Upper lobe of left lung (tissue), 6 donors: Measurements from ENCODE around the gene NUDT6. TPM values are rescaled to one million over a fixed set of nuclear protein-coding genes. Genes with fewer than 3 reads are reported as not detected.
"Not testable (repeated sequence)": the region's sequence is repeated elsewhere in the genome, so short reads cannot be mapped to it uniquely, and the experiment has no call there.

ENCODE experiments used
- ATAC-seq, 2 donors: fragments of 200-7000 bp; cut with Tn5 transposase; one replicate each; pipeline ENCODE4 v1.9.1; 2022; ENCODE audit warnings: mild to moderate bottlenecking in 2 of 2, moderate library complexity in 2 of 2; ENCODE audit not compliant: low FRiP score in 2 of 2
- DNase-seq, 2 donors: peaks; one replicate each; pipeline ENCODE4 v3.0.0-alpha.2; 2019 to 2020
- H3K27ac ChIP-seq, 4 donors: fragments of 200-600 bp; sonication (generic); one replicate each; pipeline ENCODE4 v1.5.1; 2016 to 2019
- H3K27me3 ChIP-seq, 4 donors: fragments of 200-600 bp; sonication (generic); one replicate each; pipeline ENCODE4 v1.5.1; 2017 to 2019
- H3K36me3 ChIP-seq, 4 donors: fragments of 200-600 bp; sonication (generic); one replicate each; pipeline ENCODE4 v1.5.1; 2016 to 2019
- H3K4me1 ChIP-seq, 4 donors: fragments of 200-600 bp; sonication (generic); one replicate each; pipeline ENCODE4 v1.5.1; 2018 to 2019
- H3K4me3 ChIP-seq, 4 donors: fragments of 200-600 bp; sonication (generic); one replicate each; pipeline ENCODE4 v1.5.1; 2017 to 2019; ENCODE audit warnings: mild to moderate bottlenecking in 2 of 4, moderate library complexity in 1 of 4
- H3K9me3 ChIP-seq, 4 donors: fragments of 200-600 bp; sonication (generic); one replicate each; pipeline ENCODE4 v1.5.1; 2018 to 2019
- EP300 ChIP-seq, 4 donors: sonication (generic); formaldehyde crosslinking; IDR thresholded peaks; one replicate each; pipeline ENCODE4 v1.5.1; 2017; ENCODE audit warnings: antibody characterized with exemption in 4 of 4, control low read depth in 2 of 4
- POLR2A ChIP-seq, 4 donors: fragments of 450-650 bp; IDR thresholded peaks; one replicate each; pipeline ENCODE4 v1.5.1; 2016 to 2017; ENCODE audit warnings: antibody characterized with exemption in 4 of 4, mild to moderate bottlenecking in 2 of 4
- POLR2AphosphoS5 ChIP-seq, 2 donors: sonication (generic); formaldehyde crosslinking; IDR thresholded peaks; one replicate each; pipeline ENCODE4 v1.5.1; 2017; ENCODE audit warnings: antibody characterized with exemption in 2 of 2
- WGBS, 2 donors: methylation state at CpG; one replicate each; pipeline ENCODE4 v1.1.5; 2017 to 2018; 5-methylcytosine and 5-hydroxymethylcytosine counted together
- total RNA-seq, 6 donors: library from RNA; depleted of rRNA in 4 of 6; stranded (reverse); fragments of >200 nt in 4 of 6; gene quantifications; one replicate each; pipeline versions ENCODE4 v1.1.0 to v1.2.1, GENCODE V29; 2016 to 2021
- TF ChIP-seq, protein P1 (sequence below), 6 experiments: fragments of 450-650 bp in 4 of 6; fragments of 200-600 bp in 2 of 6; sonication (generic) in 2 of 6; IDR thresholded peaks; one replicate each; pipeline ENCODE4 v1.5.1; 2016 to 2019; ENCODE audit warnings: antibody characterized with exemption in 6 of 6
- donor health status: DM: no; HTN: no; CAD: no; lungs with moderate emphysema.
- donor health status: DM: no; HTN: yes; CAD: no; lungs with severe emphysema.

NUDT6 gene
- total RNA-seq, 6 donors from 2014 or later = 3.1 to 10.3 (median 6.3) TPM

DNA sequence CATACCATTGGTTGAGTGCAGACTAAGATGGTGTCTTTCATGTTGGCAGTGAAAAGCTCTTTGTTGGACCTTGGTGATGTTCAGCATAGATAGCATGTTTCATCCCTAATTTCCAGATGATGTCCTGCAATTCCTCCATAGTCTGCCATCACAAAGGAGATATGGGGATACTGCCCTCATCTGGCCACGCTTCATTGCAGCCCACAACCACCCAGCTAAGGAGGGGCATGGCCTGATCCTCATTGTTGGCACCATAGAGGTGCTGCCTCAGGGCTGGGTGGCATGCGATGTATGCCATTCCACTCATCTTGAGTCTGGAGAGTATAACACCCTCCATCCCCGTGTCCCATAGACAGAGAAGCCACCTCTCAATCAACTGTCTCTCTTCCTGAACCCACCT, 31.5 kb upstream of the NUDT6 start:
- H3K4me3 ChIP-seq = no peak overlapping the region
- H3K4me1 ChIP-seq = no peaks in the 10 kb centered on the region
- H3K9me3 ChIP-seq = no peaks in the 10 kb centered on the region
- H3K27me3 ChIP-seq = no peaks in the 10 kb centered on the region
- DNase-seq = no peak
- H3K36me3 ChIP-seq = peaks cover 9 to 46% (median 22%) of the 10 kb centered on the region in 4 donors
- TF ChIP-seq EP300 (IDR thresholded peaks at IDR 0.05) (no peak), POLR2A (IDR thresholded peaks at IDR 0.05) (no peak), POLR2AphosphoS5 (IDR thresholded peaks at IDR 0.05) (no peak)
- TF ChIP-seq, protein P1, sequence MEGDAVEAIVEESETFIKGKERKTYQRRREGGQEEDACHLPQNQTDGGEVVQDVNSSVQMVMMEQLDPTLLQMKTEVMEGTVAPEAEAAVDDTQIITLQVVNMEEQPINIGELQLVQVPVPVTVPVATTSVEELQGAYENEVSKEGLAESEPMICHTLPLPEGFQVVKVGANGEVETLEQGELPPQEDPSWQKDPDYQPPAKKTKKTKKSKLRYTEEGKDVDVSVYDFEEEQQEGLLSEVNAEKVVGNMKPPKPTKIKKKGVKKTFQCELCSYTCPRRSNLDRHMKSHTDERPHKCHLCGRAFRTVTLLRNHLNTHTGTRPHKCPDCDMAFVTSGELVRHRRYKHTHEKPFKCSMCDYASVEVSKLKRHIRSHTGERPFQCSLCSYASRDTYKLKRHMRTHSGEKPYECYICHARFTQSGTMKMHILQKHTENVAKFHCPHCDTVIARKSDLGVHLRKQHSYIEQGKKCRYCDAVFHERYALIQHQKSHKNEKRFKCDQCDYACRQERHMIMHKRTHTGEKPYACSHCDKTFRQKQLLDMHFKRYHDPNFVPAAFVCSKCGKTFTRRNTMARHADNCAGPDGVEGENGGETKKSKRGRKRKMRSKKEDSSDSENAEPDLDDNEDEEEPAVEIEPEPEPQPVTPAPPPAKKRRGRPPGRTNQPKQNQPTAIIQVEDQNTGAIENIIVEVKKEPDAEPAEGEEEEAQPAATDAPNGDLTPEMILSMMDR (IDR thresholded peaks at IDR 0.05) = no peak
- 95 to 96% methylated on average over 3 of the region's 3 CpGs for WGBS, 2 donors
- ATAC-seq = no peak
- H3K27ac ChIP-seq = no peak overlapping the region

DNA sequence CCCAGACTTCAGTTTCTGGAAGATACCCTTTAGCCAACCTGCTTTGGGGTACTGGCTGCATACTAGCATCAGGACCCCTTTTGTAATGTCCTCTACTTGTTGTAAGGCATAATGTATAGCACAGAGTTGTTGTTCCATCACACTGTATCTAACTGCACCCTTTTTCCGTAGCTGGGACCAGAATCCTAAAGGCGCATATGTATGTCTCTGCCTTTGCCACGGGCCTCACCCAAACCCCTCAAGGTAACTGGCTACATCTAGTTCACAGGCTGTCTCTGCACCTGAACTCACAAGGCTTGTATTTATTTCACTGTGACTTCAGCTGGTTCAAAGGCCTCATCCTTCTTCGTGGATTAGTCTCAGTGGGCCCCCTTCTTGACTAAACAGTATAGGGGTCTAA, 29.6 kb upstream of the NUDT6 start:
- H3K27ac ChIP-seq = no peak overlapping the region
- WGBS, 2 donors = 98 to 99% methylated on average over 4 of the region's 4 CpGs

DNA sequence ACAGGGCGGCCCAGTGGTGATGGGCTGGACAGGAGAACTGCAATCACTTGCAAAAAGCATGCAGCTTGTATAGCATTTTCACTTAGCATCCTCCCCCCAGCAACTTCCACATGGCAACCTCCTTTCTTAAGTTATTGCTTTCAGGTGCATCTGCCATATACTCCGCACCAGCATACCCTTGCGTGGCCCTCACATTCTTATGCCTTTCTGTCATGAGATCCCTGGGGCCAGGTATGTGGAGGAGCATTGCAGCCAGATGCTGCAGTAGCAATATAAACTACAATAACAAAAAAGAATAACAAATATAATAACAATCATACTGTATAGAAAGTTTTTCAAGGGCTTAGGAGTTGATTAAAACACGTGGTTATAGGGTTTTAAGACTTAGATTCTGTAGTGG, 26.3 kb upstream of the NUDT6 start:
- Histone ChIP-seq H3K36me3 (peaks cover 9 to 59% (median 34%) of the 10 kb centered on the region in 4 donors), H3K4me3 (no peak overlapping the region), H3K27ac (no peak overlapping the region), H3K9me3 (no peaks in the 10 kb centered on the region), H3K27me3 (no peaks in the 10 kb centered on the region), H3K4me1 (no peaks in the 10 kb centered on the region)
- WGBS, 2 donors = 99 to 100% methylated on average over 4 of the region's 4 CpGs
- TF ChIP-seq POLR2A (IDR thresholded peaks at IDR 0.05) = no peak
- TF ChIP-seq, protein P1 (IDR thresholded peaks at IDR 0.05) = no peak
- DNase-seq (no peak), ATAC-seq (no peak)

More for the DNA sequence above, 29.6 kb upstream of the NUDT6 start:
- ATAC-seq = no peak
- no peaks in the 10 kb centered on the region for H3K27me3 ChIP-seq
- TF ChIP-seq POLR2AphosphoS5 (IDR thresholded peaks at IDR 0.05) (no peak), EP300 (IDR thresholded peaks at IDR 0.05) (no peak), POLR2A (IDR thresholded peaks at IDR 0.05) (no peak)
- TF ChIP-seq, protein P1 (IDR thresholded peaks at IDR 0.05) = no peak
- no peak for DNase-seq
- H3K36me3 ChIP-seq = peaks cover 9 to 63% (median 31%) of the 10 kb centered on the region in 4 donors
- H3K9me3 ChIP-seq = no peaks in the 10 kb centered on the region
- no peak overlapping the region for H3K4me3 ChIP-seq
- no peaks in the 10 kb centered on the region for H3K4me1 ChIP-seq

DNA sequence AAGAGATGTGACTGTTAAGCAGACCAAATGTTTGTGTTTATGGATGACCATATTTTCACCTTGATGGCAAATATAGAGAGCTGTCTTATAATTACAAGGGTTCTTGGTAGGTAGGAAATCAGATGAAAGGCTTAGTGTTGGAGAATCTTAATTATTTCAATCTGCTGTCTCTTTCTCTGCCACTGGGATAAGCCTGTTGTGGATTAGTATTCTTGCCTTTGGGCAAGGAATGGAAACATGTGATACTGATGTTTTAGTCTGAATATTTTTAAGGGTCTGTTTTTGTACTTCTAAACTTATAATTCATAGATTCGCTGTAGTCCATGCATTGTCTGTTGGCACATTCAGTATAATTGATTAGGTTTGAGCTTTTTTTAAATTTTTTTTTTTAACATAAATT, 23.7 kb upstream of the NUDT6 start:
- ATAC-seq = no peak
- Histone ChIP-seq H3K27ac (no peak overlapping the region), H3K36me3 (peaks cover 9 to 40% (median 28%) of the 10 kb centered on the region in 4 donors), H3K27me3 (no peaks in the 10 kb centered on the region), H3K9me3 (no peaks in the 10 kb centered on the region), H3K4me1 (no peaks in the 10 kb centered on the region), H3K4me3 (no peak overlapping the region)
- 96 to 98% methylated on average over 1 of the region's 1 CpG for WGBS, 2 donors
- DNase-seq = no peak
- TF ChIP-seq POLR2AphosphoS5 (IDR thresholded peaks at IDR 0.05) (no peak), EP300 (IDR thresholded peaks at IDR 0.05) (no peak)

DNA sequence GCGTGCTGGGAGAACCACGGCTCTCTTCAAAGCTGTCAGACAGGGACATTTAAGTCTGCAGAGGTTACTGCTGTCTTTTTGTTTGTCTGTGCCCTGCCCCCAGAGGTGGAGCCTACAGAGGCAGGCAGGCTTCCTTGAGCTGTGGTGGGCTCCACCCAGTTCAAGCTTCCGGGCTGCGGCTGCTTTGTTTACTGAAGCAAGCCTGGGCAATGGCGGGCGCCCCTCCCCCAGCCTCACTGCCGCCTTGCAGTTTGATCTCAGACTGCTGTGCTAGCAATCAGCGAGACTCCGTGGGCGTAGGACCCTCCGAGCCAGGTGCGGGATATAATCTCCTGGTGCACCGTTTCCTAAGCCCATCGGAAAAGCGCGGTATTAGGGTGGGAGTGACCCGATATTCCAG, 22.7 kb upstream of the NUDT6 start:
- not testable (repeated sequence) for ATAC-seq, H3K27ac ChIP-seq, H3K4me3 ChIP-seq, H3K27me3 ChIP-seq, H3K9me3 ChIP-seq, H3K4me1 ChIP-seq
- WGBS, 2 donors = 95 to 98% methylated on average over 4 to 17 of the region's 17 CpGs
- peak in 1 of 2 donors; percentile 59 for DNase-seq
- peaks cover 7 to 30% (median 20%) of the 10 kb centered on the region in 4 donors for H3K36me3 ChIP-seq

DNA sequence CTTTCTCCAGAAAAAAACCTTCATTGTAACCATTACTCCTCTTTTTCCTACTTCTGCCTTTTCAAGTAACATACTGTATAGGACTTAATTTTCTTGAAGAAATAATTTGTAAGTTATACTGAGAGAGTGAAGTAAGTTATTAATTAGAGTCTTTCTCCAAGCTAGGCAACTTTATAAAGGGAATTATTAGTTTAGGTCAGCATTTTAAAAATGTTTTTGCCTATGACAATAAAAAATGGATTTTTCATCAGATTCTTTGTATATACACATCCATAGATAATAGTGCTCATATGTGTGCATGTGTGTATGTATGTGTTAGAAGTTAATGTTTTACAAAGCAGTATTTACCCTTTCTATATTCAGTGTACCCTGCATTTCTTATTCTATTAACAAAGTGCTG, 10.4 kb upstream of the NUDT6 start:
- ATAC-seq (no peak), DNase-seq (no peak)
- no peaks in the 10 kb centered on the region for H3K27me3 ChIP-seq
- H3K9me3 ChIP-seq = no peaks in the 10 kb centered on the region
- H3K36me3 ChIP-seq = peaks cover 8 to 63% (median 23%) of the 10 kb centered on the region in 4 donors
- H3K4me3 ChIP-seq = no peak overlapping the region
- H3K27ac ChIP-seq = no peak overlapping the region
- no peak for TF ChIP-seq EP300 (IDR thresholded peaks at IDR 0.05)
- no peaks in the 10 kb centered on the region for H3K4me1 ChIP-seq
